ENCODE results near the gene SPSB1. TPM values are rescaled to one million over a fixed set of nuclear protein-coding genes. Genes with fewer than 3 reads are reported as not detected.

SPSB1 gene
- total RNA-seq, 6 experiments from 2014 or later: 7.7 to 121 (median 37.0) TPM

GRCh38 chr1:9265037-9265436 is 27.7 kb upstream of the SPSB1 start:
- DNase-seq (no peak), ATAC-seq (no peak)
- intact Hi-C loops (cut with DNase I): no loop called here
- Histone ChIP-seq H3K27ac (no peak overlapping the region), H3K4me3 (no peak overlapping the region), H3K36me3 (peaks cover 15 to 78% (median 46%) of the 10 kb centered on the region in 4 donors), H3K9me3 (no peaks in the 10 kb centered on the region), H3K27me3 (no peaks in the 10 kb centered on the region), H3K4me1 (peaks cover 0 to 4% (median 0%) of the 10 kb centered on the region in 4 donors)
- TF ChIP-seq CTCF (IDR thresholded peaks at IDR 0.05) (no peak), POLR2A (IDR thresholded peaks at IDR 0.05) (no peak)
- 92% methylated on average over 5 of the region's 10 CpGs for WGBS (ENCODE audit: insufficient coverage, low coverage, low lambda C conversion rate, missing lambda C conversion rate)

GRCh38 chr1:9265968-9266367 is 26.7 kb upstream of the SPSB1 start:
- no peak for ATAC-seq
- no peak for DNase-seq
- Histone ChIP-seq H3K36me3 (peaks cover 15 to 80% (median 48%) of the 10 kb centered on the region in 4 donors), H3K27ac (no peak overlapping the region), H3K27me3 (no peaks in the 10 kb centered on the region), H3K9me3 (no peaks in the 10 kb centered on the region), H3K4me1 (peaks cover 0 to 4% (median 0%) of the 10 kb centered on the region in 4 donors), H3K4me3 (no peak overlapping the region)
- TF ChIP-seq POLR2A (IDR thresholded peaks at IDR 0.05) (no peak), CTCF (IDR thresholded peaks at IDR 0.05) (no peak)
- intact Hi-C loops (cut with DNase I): no loop called here
- whole genome bisulfite sequencing (ENCODE audit: insufficient coverage, low coverage, low lambda C conversion rate, missing lambda C conversion rate): 80% methylated on average over 1 of the region's 12 CpGs

- Histone ChIP-seq H3K9me3 (no peaks in the 10 kb centered on the region), H3K4me1 (peaks cover 0 to 4% (median 0%) of the 10 kb centered on the region in 4 donors), H3K36me3 (peaks cover 13 to 75% (median 45%) of the 10 kb centered on the region in 4 donors), H3K4me3 (no peak overlapping the region), H3K27me3 (no peaks in the 10 kb centered on the region), H3K27ac (no peak overlapping the region)
- ATAC-seq (no peak), DNase-seq (no peak)
- TF ChIP-seq CTCF (IDR thresholded peaks at IDR 0.05): no peak
- no peak for TF ChIP-seq POLR2A (IDR thresholded peaks at IDR 0.05)
- WGBS (ENCODE audit: insufficient coverage, low coverage, low lambda C conversion rate, missing lambda C conversion rate): 65% methylated on average over 5 of the region's 7 CpGs
- intact Hi-C loops (cut with DNase I): no loop called here
Observed at GRCh38 chr1:9267352-9267686, 25.4 kb upstream of the SPSB1 start.

- Histone ChIP-seq H3K27me3 (no peaks in the 10 kb centered on the region), H3K36me3 (peaks cover 10 to 68% (median 39%) of the 10 kb centered on the region in 4 donors), H3K27ac (no peak overlapping the region), H3K4me3 (no peak overlapping the region), H3K4me1 (peaks cover 0 to 4% (median 0%) of the 10 kb centered on the region in 4 donors), H3K9me3 (no peaks in the 10 kb centered on the region)
- DNase-seq (no peak), ATAC-seq (no peak)
- intact Hi-C loops (cut with DNase I): no loop called here
- WGBS (ENCODE audit: insufficient coverage, low coverage, low lambda C conversion rate, missing lambda C conversion rate): 88% methylated on average over 7 of the region's 7 CpGs
- TF ChIP-seq CTCF (IDR thresholded peaks at IDR 0.05) (no peak), POLR2A (IDR thresholded peaks at IDR 0.05) (no peak)
Observed at GRCh38 chr1:9267827-9268581, 24.7 kb upstream of the SPSB1 start.

Data from right lobe of liver (tissue), 6 donors.